ENCODE data around the gene FIP1L1.

Gene FIP1L1

DNA sequence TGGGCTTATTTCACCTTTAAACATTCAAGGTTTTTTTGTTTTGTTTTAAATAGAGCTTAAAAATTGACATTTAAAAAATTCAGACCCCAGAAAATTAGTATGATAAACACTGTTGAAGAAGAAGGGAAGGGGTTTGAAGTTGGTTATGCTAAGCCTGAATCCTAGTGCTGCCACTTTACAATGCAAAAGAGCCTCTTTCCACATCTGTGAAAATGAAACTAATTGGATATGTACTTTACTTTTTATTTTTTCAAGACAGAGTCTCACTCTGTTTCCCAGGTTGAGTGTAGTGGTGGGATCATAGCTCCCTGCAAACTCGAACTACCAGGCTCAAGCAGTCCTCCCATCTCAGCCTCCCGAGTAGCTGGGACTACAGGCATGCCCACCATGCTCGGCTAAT lies 41.8 kb downstream of the FIP1L1 start:
- DNase-seq (ENCODE audit: low spot score) = no peak
- TF ChIP-seq CTCF (IDR thresholded peaks at IDR 0.05; ENCODE audit: extremely low read depth, missing control alignments) = no peak

GRCh38 chr4:53421791-53422190 lies 44.4 kb downstream of the FIP1L1 start:
- no peak for DNase-seq (ENCODE audit: low spot score)
- TF ChIP-seq CTCF (IDR thresholded peaks at IDR 0.05; ENCODE audit: extremely low read depth, missing control alignments) = no peak

DNA sequence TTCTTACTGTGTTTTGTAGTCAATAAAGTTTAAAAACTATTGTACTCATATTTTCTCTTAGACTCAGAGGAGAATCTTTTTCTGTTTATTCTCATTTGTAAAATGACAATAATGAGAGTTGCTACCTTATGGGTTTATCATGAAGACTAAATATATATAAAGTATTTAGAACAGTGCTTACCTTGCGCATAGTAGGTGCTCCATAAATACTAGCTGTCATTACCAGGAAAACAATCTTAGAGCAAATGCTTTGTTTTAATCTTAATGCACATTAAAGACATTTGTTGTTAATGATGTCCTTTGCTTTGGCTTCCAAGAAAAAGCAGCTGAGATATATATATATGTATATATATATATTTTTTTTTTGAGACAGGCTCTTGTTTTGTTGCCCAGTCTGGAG lies 44.9 kb downstream of the FIP1L1 start:
- TF ChIP-seq CTCF (IDR thresholded peaks at IDR 0.05; ENCODE audit: extremely low read depth, missing control alignments) = no peak
- DNase-seq (ENCODE audit: low spot score) = no peak

GRCh38 chr4:53424280-53424679 lies 46.8 kb downstream of the FIP1L1 start:
- TF ChIP-seq CTCF (IDR thresholded peaks at IDR 0.05; ENCODE audit: extremely low read depth, missing control alignments) = no peak
- no peak for DNase-seq (ENCODE audit: low spot score)

DNA sequence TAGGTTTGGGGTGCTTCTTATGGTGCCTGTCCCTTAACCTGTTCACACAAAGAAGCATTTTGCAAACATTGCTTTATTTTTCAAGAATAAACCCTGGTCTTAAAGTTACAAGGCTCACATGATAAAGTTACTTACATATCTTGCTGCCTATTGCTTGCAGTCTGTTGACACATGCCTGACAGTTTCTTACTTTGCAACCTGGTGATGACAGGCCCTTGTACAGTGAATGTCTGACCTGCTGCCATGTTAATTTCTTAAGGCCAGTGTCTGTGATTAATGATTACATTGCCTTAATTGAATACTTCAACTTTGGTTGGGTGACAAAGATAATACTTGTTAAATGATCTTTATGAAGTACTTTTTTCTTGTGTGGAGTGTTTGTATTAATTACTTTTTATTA lies 49.9 kb downstream of the FIP1L1 start:
- no peak for TF ChIP-seq CTCF (IDR thresholded peaks at IDR 0.05; ENCODE audit: extremely low read depth, missing control alignments)
- no peak for DNase-seq (ENCODE audit: low spot score)

- DNase-seq (ENCODE audit: low spot score) = no peak
- no peak for TF ChIP-seq CTCF (IDR thresholded peaks at IDR 0.05; ENCODE audit: extremely low read depth, missing control alignments)
Measured at GRCh38 chr4:53431052-53431451, 53.6 kb downstream of the FIP1L1 start.

DNA sequence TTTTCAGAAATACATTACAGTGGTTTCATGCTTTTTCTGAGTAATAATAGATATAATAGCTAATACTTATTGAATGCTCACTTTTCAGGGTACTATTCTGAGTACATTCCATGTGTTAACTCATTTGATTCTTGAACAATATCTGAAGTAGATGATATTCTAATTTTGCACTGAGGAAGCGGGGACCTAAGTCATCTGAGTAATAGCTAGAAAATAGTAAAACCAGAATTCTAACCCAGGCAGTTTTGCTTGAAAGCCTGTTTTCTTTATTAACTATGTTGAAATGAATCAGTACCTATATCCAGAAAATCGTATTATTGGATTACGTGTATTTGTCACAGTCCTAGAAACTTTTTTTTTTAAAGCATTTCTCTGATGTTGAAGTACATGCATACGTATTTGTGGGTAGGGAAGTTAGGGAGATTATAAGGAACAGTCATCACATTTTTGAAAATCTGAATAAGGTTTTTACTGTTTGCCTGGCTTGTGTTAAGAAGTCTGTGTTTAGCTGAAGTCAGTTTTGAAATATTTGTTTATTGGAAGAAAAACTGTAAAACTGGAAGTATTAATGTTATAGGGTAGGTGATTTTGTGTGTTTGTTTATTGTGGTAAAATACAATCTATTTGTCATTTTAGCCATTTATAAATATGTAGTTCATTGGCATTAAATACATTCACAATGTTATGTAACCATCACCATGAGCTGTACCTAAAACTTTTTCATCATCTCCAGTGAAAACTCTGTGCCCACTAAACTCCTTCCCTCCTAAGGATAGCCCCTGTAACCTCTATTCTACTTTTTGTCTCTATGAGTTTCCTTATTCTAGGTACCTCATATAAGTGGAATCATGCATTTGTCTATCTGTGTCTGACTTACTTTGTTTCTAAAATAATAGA lies 55.3 kb downstream of the FIP1L1 start:
- peak; percentile 8 for DNase-seq (ENCODE audit: low spot score)
- no peak for TF ChIP-seq CTCF (IDR thresholded peaks at IDR 0.05; ENCODE audit: extremely low read depth, missing control alignments)

All from GM20000 (cell line).